Lower leg skin (tissue), 3 donors: ENCODE measurements around the gene SHROOM1.

Experiments used
- POLR2A ChIP-seq, 2 donors: fragments of 450-650 bp; IDR thresholded peaks; one replicate each; pipeline ENCODE4 v1.6.1; 2016 to 2017; ENCODE audit warnings: antibody characterized with exemption in 2 of 2, mild to moderate bottlenecking in 1 of 2, moderate library complexity in 1 of 2
- TF ChIP-seq, protein P1 (sequence below), 3 donors: fragments of 450-650 bp; IDR thresholded peaks; one replicate each; pipeline ENCODE4 v1.5.1; 2016; ENCODE audit warnings: antibody characterized with exemption in 3 of 3, mild to moderate bottlenecking in 3 of 3, moderate library complexity in 2 of 3

DNA sequence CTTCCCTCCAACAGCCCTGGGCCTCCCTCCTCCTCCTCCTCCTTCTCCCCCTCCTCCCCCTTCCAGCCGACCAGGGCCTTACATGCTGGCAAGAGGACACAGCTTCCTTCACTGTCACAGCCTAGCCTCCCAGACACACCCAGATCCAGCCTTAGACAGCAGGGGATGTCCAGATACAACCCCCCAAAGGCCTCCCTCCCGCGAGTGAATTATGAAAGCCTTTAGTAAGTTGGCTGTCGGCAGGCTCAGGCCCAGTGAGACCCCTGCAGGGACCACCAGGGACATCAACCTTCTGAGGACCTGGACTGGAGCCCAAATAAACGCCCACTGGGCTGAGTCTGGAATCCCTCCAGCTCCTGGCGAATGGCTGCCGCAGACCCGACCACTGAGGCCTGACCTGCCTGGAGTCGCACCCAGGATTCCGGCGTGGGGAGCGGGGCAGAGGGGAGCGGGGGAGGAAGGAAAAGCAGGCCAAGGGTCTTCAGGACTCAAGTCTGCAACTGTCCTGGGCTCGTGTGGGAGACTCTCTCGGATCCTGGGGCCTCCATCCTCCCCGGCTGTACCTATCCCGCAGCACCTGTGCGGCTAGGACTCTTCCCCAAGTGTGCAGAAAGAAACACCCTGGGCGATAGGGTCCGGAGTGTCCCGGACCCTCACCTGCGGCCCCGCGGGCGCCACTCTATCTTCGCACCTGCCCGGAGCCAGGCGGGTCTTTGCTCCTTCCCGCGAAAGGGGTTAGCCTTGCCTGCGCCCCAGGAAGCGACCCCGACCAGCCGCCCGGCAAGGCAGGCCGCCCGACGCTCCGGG is 54.1 kb downstream of the SHROOM1 start:
- TF ChIP-seq, protein P1, sequence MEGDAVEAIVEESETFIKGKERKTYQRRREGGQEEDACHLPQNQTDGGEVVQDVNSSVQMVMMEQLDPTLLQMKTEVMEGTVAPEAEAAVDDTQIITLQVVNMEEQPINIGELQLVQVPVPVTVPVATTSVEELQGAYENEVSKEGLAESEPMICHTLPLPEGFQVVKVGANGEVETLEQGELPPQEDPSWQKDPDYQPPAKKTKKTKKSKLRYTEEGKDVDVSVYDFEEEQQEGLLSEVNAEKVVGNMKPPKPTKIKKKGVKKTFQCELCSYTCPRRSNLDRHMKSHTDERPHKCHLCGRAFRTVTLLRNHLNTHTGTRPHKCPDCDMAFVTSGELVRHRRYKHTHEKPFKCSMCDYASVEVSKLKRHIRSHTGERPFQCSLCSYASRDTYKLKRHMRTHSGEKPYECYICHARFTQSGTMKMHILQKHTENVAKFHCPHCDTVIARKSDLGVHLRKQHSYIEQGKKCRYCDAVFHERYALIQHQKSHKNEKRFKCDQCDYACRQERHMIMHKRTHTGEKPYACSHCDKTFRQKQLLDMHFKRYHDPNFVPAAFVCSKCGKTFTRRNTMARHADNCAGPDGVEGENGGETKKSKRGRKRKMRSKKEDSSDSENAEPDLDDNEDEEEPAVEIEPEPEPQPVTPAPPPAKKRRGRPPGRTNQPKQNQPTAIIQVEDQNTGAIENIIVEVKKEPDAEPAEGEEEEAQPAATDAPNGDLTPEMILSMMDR (IDR thresholded peaks at IDR 0.05): no peak
- no peak for TF ChIP-seq POLR2A (IDR thresholded peaks at IDR 0.05)
